Measurements from ENCODE around the gene ROM1.
"Not testable (repeated sequence)": the region's sequence is repeated elsewhere in the genome, so short reads cannot be mapped to it uniquely, and the experiment has no call there.

The ROM1 gene

GRCh38 chr11:62610814-62611704, 2.0 kb upstream of the ROM1 start:
- DNase-seq: no peak

- peak; percentile 30 for DNase-seq
Measured at GRCh38 chr11:62611705-62612365, 1.2 kb upstream of the ROM1 start.

GRCh38 chr11:62613291-62613778, 278 bp downstream of the ROM1 start:
- no peak for DNase-seq

- peak; percentile 43 for DNase-seq
Measured at GRCh38 chr11:62614275-62614674, 1.2 kb downstream of the ROM1 start.

GRCh38 chr11:62615521-62615920, 2.5 kb downstream of the ROM1 start:
- DNase-seq: no peak

GRCh38 chr11:62616957-62617356, 3.9 kb downstream of the ROM1 start:
- DNase-seq: not testable (repeated sequence)

- DNase-seq: no peak
Measured at GRCh38 chr11:62621027-62621566, 8.0 kb downstream of the ROM1 start.

GRCh38 chr11:62621567-62622470, 8.8 kb downstream of the ROM1 start, which contains the start of gene B3GAT3:
Gene B3GAT3, minus strand, starts transcription at chr11:62621986. Its CDS starts 39 bp downstream, at chr11:62621947.
- DNase-seq: peak; percentile 96

- no peak for DNase-seq
Measured at GRCh38 chr11:62622476-62623089, 9.5 kb downstream of the ROM1 start.

- DNase-seq: no peak
Measured at GRCh38 chr11:62627713-62628112, 14.7 kb downstream of the ROM1 start.

- DNase-seq: no peak
Measured at GRCh38 chr11:62632492-62632891, 19.4 kb downstream of the ROM1 start.

- no peak for DNase-seq
Measured at GRCh38 chr11:62644220-62644619, 31.2 kb downstream of the ROM1 start.

- no peak for DNase-seq
Measured at GRCh38 chr11:62645671-62645945, 32.6 kb downstream of the ROM1 start.

- DNase-seq: peak; percentile 97
Measured at GRCh38 chr11:62645946-62646824, 33.1 kb downstream of the ROM1 start, which contains the start of gene GANAB. Gene GANAB, minus strand, starts transcription at chr11:62646613. Its CDS starts 14 bp downstream, at chr11:62646599.

GRCh38 chr11:62646825-62647608, 34.0 kb downstream of the ROM1 start:
- DNase-seq: no peak

- no peak for DNase-seq
Measured at GRCh38 chr11:62647609-62648005, 34.5 kb downstream of the ROM1 start.

- no peak for DNase-seq
Measured at GRCh38 chr11:62648185-62648966, 35.3 kb downstream of the ROM1 start.

GRCh38 chr11:62648967-62649364, 35.9 kb downstream of the ROM1 start:
- DNase-seq: no peak

- DNase-seq: no peak
Measured at GRCh38 chr11:62649486-62649885, 36.4 kb downstream of the ROM1 start.
